Transverse colon (tissue), 4 donors: Measurements from ENCODE around the gene RRBP1. TPM values are rescaled to one million over a fixed set of nuclear protein-coding genes. Genes with fewer than 3 reads are reported as not detected.

ENCODE experiments used
- DNase-seq: peaks from one replicate; pipeline ENCODE4 v3.0.0-alpha.2; 2019
- H3K27ac ChIP-seq, 4 donors: fragments of 200-600 bp; sonication (generic); 2 replicates each; pipeline ENCODE4 v1.5.1; 2016 to 2018; ENCODE audit warnings: inconsistent platforms in 4 of 4
- H3K27me3 ChIP-seq: fragments of 200-600 bp; sonication (generic); 2 replicates; pipeline ENCODE4 v1.5.1; 2017; ENCODE audit warnings: inconsistent platforms
- H3K36me3 ChIP-seq, 4 donors: fragments of 200-600 bp; sonication (generic); 2 replicates each; pipeline ENCODE4 v1.5.1; 2017 to 2019; ENCODE audit warnings: inconsistent platforms in 4 of 4
- H3K4me1 ChIP-seq, 4 donors: fragments of 200-600 bp; sonication (generic); 2 replicates each; pipeline ENCODE4 v1.5.1; 2017 to 2020; ENCODE audit warnings: inconsistent platforms in 4 of 4
- H3K4me3 ChIP-seq, 4 donors: fragments of 200-600 bp; sonication (generic); 1 replicate in 1 of 4; 2 replicates in 3 of 4; pipeline versions ENCODE4 v1.5.1 to v1.6.1; 2017 to 2019; ENCODE audit warnings: inconsistent platforms in 4 of 4
- H3K9me3 ChIP-seq, 2 donors: fragments of 200-600 bp; sonication (generic); 2 replicates each; pipeline ENCODE4 v1.5.1; 2017 to 2019; ENCODE audit warnings: inconsistent platforms in 2 of 2
- EP300 ChIP-seq: sonication (generic); formaldehyde crosslinking; IDR thresholded peaks from one replicate; pipeline ENCODE4 v1.6.1; 2017; ENCODE audit warnings: antibody characterized with exemption, low read depth
- POLR2A ChIP-seq: fragments of 450-650 bp; IDR thresholded peaks from one replicate; pipeline ENCODE4 v1.6.1; 2016; ENCODE audit warnings: antibody characterized with exemption, mild to moderate bottlenecking, moderate library complexity
- POLR2AphosphoS5 ChIP-seq, 3 donors: sonication (generic); formaldehyde crosslinking; IDR thresholded peaks; one replicate each; pipeline ENCODE4 v1.6.1; 2016; ENCODE audit warnings: antibody characterized with exemption in 3 of 3
- WGBS, 2 donors: methylation state at CpG; one replicate each; pipeline ENCODE4 v1.1.5; 2018; ENCODE audit warnings: low coverage in 1 of 2; 5-methylcytosine and 5-hydroxymethylcytosine counted together
- in situ Hi-C, 4 donors: fragments of 200-750 bp; cut with MboI; loops; one replicate each; pipeline versions ENCODE4 v1.15.0 to v1.15.1; 2017; ENCODE audit warnings: low sequenced_read_pairs in 3 of 4, low pct_ligation_motif_present in 1 of 4, low pct_unique_long_range_greater_than_20kb in 1 of 4
- intact Hi-C: fragments of 100-400 bp; cut with DNase I; formaldehyde crosslinking; loops from one replicate; pipeline ENCODE4 v1.15.1; 2023; ENCODE audit warnings: low total_unique reads
- total RNA-seq, 4 donors: library from RNA; depleted of rRNA; stranded (reverse); fragments of >200 nt; gene quantifications; one replicate each; pipeline ENCODE4 v1.1.0, GENCODE V29; 2016
- TF ChIP-seq, protein P1 (sequence below), 5 experiments: fragments of 200-600 bp in 3 of 5; fragments of 450-650 bp in 2 of 5; sonication (generic) in 3 of 5; IDR thresholded peaks; 1 replicate in 2 of 5; 2 replicates in 3 of 5; pipeline ENCODE4 v1.5.1; 2016 to 2017; ENCODE audit warnings: antibody characterized with exemption in 5 of 5, inconsistent platforms in 3 of 5, mild to moderate bottlenecking in 2 of 5, moderate library complexity in 1 of 5

RRBP1 gene
- total RNA-seq, 4 donors from 2014 or later = 219 to 403 (median 288) TPM

- intact Hi-C loops (no loop called here), in situ Hi-C loops (no loop called here)
- H3K27me3 ChIP-seq = no peaks in the 10 kb centered on the region
- TF ChIP-seq, protein P1, sequence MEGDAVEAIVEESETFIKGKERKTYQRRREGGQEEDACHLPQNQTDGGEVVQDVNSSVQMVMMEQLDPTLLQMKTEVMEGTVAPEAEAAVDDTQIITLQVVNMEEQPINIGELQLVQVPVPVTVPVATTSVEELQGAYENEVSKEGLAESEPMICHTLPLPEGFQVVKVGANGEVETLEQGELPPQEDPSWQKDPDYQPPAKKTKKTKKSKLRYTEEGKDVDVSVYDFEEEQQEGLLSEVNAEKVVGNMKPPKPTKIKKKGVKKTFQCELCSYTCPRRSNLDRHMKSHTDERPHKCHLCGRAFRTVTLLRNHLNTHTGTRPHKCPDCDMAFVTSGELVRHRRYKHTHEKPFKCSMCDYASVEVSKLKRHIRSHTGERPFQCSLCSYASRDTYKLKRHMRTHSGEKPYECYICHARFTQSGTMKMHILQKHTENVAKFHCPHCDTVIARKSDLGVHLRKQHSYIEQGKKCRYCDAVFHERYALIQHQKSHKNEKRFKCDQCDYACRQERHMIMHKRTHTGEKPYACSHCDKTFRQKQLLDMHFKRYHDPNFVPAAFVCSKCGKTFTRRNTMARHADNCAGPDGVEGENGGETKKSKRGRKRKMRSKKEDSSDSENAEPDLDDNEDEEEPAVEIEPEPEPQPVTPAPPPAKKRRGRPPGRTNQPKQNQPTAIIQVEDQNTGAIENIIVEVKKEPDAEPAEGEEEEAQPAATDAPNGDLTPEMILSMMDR (IDR thresholded peaks at IDR 0.05) = no peak
- no peak for TF ChIP-seq POLR2AphosphoS5 (IDR thresholded peaks at IDR 0.05)
- TF ChIP-seq POLR2A = no peak
- TF ChIP-seq EP300 = no peak
- WGBS, 2 donors = 94 to 100% methylated on average over 2 of the region's 2 CpGs
- H3K9me3 ChIP-seq = no peaks in the 10 kb centered on the region
- H3K4me1 ChIP-seq = peaks cover 13 to 74% (median 38%) of the 10 kb centered on the region in 4 donors
- peak overlapping the region in 3 of 4 donors; percentile 10 to 41 (median 23) for H3K27ac ChIP-seq
- DNase-seq = no peak
- H3K36me3 ChIP-seq = no peaks in the 10 kb centered on the region
- no peak overlapping the region for H3K4me3 ChIP-seq
Measured at GRCh38 chr20:17580895-17581294, 101.1 kb downstream of the RRBP1 start.

DNA sequence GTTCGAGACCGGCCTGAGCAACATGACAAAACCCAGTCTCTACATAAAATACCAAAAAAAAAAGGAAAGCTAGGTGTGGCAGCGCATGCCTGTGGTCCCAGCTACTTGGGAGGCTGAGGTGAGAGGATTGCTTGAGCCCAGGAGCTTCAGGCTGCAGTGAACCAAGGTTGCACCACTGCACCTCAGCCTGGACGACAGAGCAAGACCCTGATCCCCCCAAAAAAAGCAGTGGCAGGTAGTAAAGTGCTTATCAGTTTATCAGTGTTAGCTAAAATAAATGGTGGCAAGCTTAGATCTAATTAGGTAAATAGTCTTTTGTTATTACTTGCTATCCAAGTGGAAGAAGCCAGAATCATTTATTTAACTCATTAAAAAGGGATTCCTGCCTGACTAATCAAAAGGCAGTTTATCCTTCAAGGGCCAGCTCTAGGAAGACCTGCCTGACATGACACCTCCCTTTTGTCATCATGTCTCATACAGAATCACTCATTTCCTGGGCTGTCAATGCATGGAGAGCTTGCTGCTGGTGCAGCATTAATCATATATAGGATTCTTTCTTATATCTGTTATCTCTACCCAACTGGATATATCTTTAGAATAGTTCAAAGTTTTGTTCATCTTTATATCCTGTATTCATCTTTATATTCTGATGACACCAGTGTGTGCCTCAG is 102.5 kb downstream of the RRBP1 start:
- DNase-seq = no peak
- H3K4me3 ChIP-seq = no peak overlapping the region
- no peaks in the 10 kb centered on the region for H3K9me3 ChIP-seq
- no peaks in the 10 kb centered on the region for H3K27me3 ChIP-seq
- 80 to 81% methylated on average over 2 to 4 of the region's 4 CpGs for WGBS, 2 donors
- H3K27ac ChIP-seq = peak overlapping the region in 2 of 4 donors; percentile 7 to 42
- in situ Hi-C loops = no loop called here
- no peaks in the 10 kb centered on the region for H3K36me3 ChIP-seq
- peaks cover 6 to 72% (median 31%) of the 10 kb centered on the region in 4 donors for H3K4me1 ChIP-seq
- TF ChIP-seq POLR2A (no peak), POLR2AphosphoS5 (IDR thresholded peaks at IDR 0.05) (no peak)
- TF ChIP-seq, protein P1 (IDR thresholded peaks at IDR 0.05) = no peak
- intact Hi-C loops = no loop called here

GRCh38 chr20:17576215-17576614 is 105.8 kb downstream of the RRBP1 start:
- intact Hi-C loops (no loop called here), in situ Hi-C loops (no loop called here)
- Histone ChIP-seq H3K4me1 (peaks cover 14 to 84% (median 48%) of the 10 kb centered on the region in 4 donors), H3K9me3 (no peaks in the 10 kb centered on the region), H3K27ac (peak overlapping the region in 3 of 4 donors; percentile 58 to 100 (median 98)), H3K4me3 (no peak overlapping the region), H3K27me3 (no peaks in the 10 kb centered on the region), H3K36me3 (no peaks in the 10 kb centered on the region)
- WGBS, 2 donors = 53 to 71% methylated on average over 7 to 8 of the region's 8 CpGs
- TF ChIP-seq EP300 (no peak), POLR2A (no peak), POLR2AphosphoS5 (IDR thresholded peaks at IDR 0.05) (no peak)
- TF ChIP-seq, protein P1 (IDR thresholded peaks at IDR 0.05) = no peak
- no peak for DNase-seq

- H3K9me3 ChIP-seq = no peaks in the 10 kb centered on the region
Measured at GRCh38 chr20:17573463-17573862, 108.6 kb downstream of the RRBP1 start.

More at GRCh38 chr20:17573463-17573862, 108.6 kb downstream of the RRBP1 start:
- WGBS, 2 donors = 51 to 52% methylated on average over 3 of the region's 3 CpGs
- H3K27ac ChIP-seq = peak overlapping the region; percentile 98 to 100 (median 98)
- peaks cover 14 to 67% (median 40%) of the 10 kb centered on the region in 4 donors for H3K4me1 ChIP-seq
- DNase-seq = no peak
- H3K27me3 ChIP-seq = no peaks in the 10 kb centered on the region
- H3K36me3 ChIP-seq = no peaks in the 10 kb centered on the region
- intact Hi-C loops = loop anchor here (5.0 kb wide), 2 partner anchors 36 to 39 kb away; no protein-coding TSS in a partner anchor
- TF ChIP-seq, protein P1 (IDR thresholded peaks at IDR 0.05) = no peak
- TF ChIP-seq POLR2AphosphoS5 (IDR thresholded peaks at IDR 0.05) (no peak), POLR2A (no peak), EP300 (no peak)
- in situ Hi-C loops = no loop called here
- peak overlapping the region in 2 of 4 donors; percentile 85 to 97 for H3K4me3 ChIP-seq
